Loucy (cell line): ENCODE data around the gene PPME1.

Experiments
- CTCF ChIP-seq: fragments of 200-600 bp; sonication (generic); conservative IDR thresholded peaks from 2 replicates; pipeline ENCODE4 v1.5.1; 2014; ENCODE audit warnings: mild to moderate bottlenecking, antibody characterized with exemption, low read length
- EZH2phosphoT487 ChIP-seq: fragments of 200-600 bp; IDR thresholded peaks from 2 replicates; pipeline ENCODE4 v1.6.1; 2018; ENCODE audit warnings: antibody characterized with exemption, mild to moderate bottlenecking, moderate library complexity, borderline replicate concordance

- TF ChIP-seq CTCF, result no peak
- no peak for TF ChIP-seq EZH2phosphoT487
Observed at GRCh38 chr11:74147199-74147929, 23.7 kb upstream of the PPME1 start.
